Measurements from ENCODE around the gene DCTPP1. TPM values are rescaled to one million over a fixed set of nuclear protein-coding genes. Genes with fewer than 3 reads are reported as not detected.

Gene DCTPP1
- total and polyA plus RNA-seq, 9 of the 15 experiments (the other 6 are each of a cell fraction or from before 2014, with no cell fraction given), result 45.0 to 132 (median 80.6) TPM

GRCh38 chr16:30446203-30446595, 16.4 kb upstream of the DCTPP1 start (continued):
- TF ChIP-seq REST (IDR thresholded peaks at IDR 0.05; ENCODE audit: borderline replicate concordance) (no peak), REST (CRISPR knock-in tag; IDR thresholded peaks at IDR 0.05; ENCODE audit: low read depth) (no peak), ZNF518B (CRISPR knock-in tag; IDR thresholded peaks at IDR 0.05) (no peak), DMBX1 (CRISPR knock-in tag; IDR thresholded peaks at IDR 0.05; ENCODE audit: borderline replicate concordance) (0 out of 2 replicates have a peak, but pooled peaks have one; percentile 7), ZKSCAN8 (CRISPR knock-in tag; IDR thresholded peaks at IDR 0.05) (0 out of 2 replicates have a peak, but pooled peaks have one; percentile 10), ZBTB9 (CRISPR knock-in tag; IDR thresholded peaks at IDR 0.05) (0 out of 2 replicates have a peak, but pooled peaks have one; percentile 27), ZNF175 (CRISPR knock-in tag; IDR thresholded peaks at IDR 0.05; ENCODE audit: low read depth) (peak; percentile 66; the same call in 1 of the 2 replicates), PHTF2 (CRISPR knock-in tag; IDR thresholded peaks at IDR 0.05) (no peak), POU5F1 (IDR thresholded peaks at IDR 0.05; ENCODE audit: borderline replicate concordance, low read depth, low read length, partially characterized antibody) (no peak), HINFP (tag; conservative IDR thresholded peaks at IDR 0.05; ENCODE audit: low read depth) (0 out of 2 replicates have a peak, but pooled peaks have one; percentile 7), ARHGAP35 (IDR thresholded peaks at IDR 0.05; ENCODE audit: partially characterized antibody) (no peak), ADNP (tag; IDR thresholded peaks at IDR 0.05) (0 out of 2 replicates have a peak, but pooled peaks have one; percentile 37)

Measured in K562 (cell line).